H1 (cell line): ENCODE results near the gene ZFYVE1.

Experiments
- EP300 ChIP-seq, 2 experiments: IDR thresholded peaks; 1 replicate in 1 of 2; 2 replicates in 1 of 2; pipeline ENCODE4 v1.6.1; 2011 to 2012; ENCODE audit warnings: low read depth in 2 of 2, low read length in 2 of 2, mild to moderate bottlenecking in 2 of 2, borderline replicate concordance in 1 of 2, inconsistent platforms in 1 of 2, moderate library complexity in 1 of 2
- EZH2 ChIP-seq: fragments of 200-600 bp; sonication (generic); IDR thresholded peaks from 2 replicates; pipeline ENCODE4 v1.7.1; 2012; ENCODE audit warnings: low read depth, mild to moderate bottlenecking, moderate library complexity, low read length, inconsistent platforms; ENCODE audit not compliant: severe bottlenecking
- POLR2AphosphoS5 ChIP-seq: IDR thresholded peaks from 2 replicates; pipeline ENCODE4 v1.6.1; 2011; ENCODE audit warnings: low read depth, low read length
- RAD21 ChIP-seq, 2 experiments: IDR thresholded peaks in 1 of 2; conservative IDR thresholded peaks in 1 of 2; 2 replicates each; pipeline ENCODE4 v1.6.1; 2011; ENCODE audit warnings: low read depth in 2 of 2, low read length in 2 of 2, improper control_type of control experiment in 1 of 2, inconsistent platforms in 1 of 2, mild to moderate bottlenecking in 1 of 2, moderate library complexity in 1 of 2
- TF ChIP-seq, protein P1 (sequence below), 3 experiments: IDR thresholded peaks; 1 replicate in 2 of 3; 2 replicates in 1 of 3; pipeline versions ENCODE4 v1.5.1 to v1.6.1; 2011; ENCODE audit warnings: low read length in 3 of 3, mild to moderate bottlenecking in 3 of 3, inconsistent platforms in 2 of 3, low read depth in 1 of 3, moderate library complexity in 1 of 3; ENCODE audit not compliant: insufficient read depth in 1 of 3; ENCODE audit errors: control extremely low read depth in 1 of 3
- TF ChIP-seq, protein P2 (sequence below): IDR thresholded peaks from 2 replicates; pipeline ENCODE4 v1.6.1; 2011; ENCODE audit warnings: low read depth, mild to moderate bottlenecking, low read length; ENCODE audit not compliant: insufficient read depth

DNA sequence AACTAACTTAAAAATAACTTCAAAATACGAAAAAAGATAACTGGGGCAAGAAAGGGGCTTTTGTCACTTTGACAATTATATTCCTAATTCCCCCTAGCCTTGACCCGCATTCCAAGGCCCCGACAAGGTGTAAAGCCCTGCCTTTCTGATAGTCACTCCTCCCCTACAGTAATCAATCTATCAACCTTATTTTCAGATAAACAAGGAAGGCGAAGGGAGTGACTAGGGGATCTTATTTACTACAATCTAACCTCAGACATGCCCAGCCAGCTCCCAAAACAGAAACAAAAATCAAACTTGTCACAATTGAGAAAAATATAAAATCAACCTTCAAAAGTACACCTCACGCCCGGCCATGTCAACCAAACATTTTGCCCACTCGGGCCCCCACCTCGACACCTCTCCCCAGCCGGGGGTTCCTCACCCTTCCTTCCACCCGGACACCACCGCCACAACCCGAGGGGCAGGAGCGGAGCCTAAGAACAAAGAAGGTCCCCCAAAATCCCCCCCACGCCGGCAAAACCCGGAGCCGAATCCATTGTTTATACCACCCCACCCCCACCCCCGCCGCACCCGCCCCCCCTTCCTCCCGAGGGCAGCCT, 562 bp downstream of the ZFYVE1 start:
- no peak for TF ChIP-seq POLR2AphosphoS5
- no peak for TF ChIP-seq EZH2
- TF ChIP-seq, protein P1, sequence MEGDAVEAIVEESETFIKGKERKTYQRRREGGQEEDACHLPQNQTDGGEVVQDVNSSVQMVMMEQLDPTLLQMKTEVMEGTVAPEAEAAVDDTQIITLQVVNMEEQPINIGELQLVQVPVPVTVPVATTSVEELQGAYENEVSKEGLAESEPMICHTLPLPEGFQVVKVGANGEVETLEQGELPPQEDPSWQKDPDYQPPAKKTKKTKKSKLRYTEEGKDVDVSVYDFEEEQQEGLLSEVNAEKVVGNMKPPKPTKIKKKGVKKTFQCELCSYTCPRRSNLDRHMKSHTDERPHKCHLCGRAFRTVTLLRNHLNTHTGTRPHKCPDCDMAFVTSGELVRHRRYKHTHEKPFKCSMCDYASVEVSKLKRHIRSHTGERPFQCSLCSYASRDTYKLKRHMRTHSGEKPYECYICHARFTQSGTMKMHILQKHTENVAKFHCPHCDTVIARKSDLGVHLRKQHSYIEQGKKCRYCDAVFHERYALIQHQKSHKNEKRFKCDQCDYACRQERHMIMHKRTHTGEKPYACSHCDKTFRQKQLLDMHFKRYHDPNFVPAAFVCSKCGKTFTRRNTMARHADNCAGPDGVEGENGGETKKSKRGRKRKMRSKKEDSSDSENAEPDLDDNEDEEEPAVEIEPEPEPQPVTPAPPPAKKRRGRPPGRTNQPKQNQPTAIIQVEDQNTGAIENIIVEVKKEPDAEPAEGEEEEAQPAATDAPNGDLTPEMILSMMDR (IDR thresholded peaks at IDR 0.05; ENCODE audit: control extremely low read depth in 1 of 3, insufficient read depth in 1 of 3, low read depth in 1 of 3, low read length in 3 of 3) = no peak
- TF ChIP-seq, protein P2, sequence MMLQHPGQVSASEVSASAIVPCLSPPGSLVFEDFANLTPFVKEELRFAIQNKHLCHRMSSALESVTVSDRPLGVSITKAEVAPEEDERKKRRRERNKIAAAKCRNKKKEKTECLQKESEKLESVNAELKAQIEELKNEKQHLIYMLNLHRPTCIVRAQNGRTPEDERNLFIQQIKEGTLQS = no peak
- TF ChIP-seq EP300 (IDR thresholded peaks at IDR 0.05; ENCODE audit: borderline replicate concordance in 1 of 2, low read depth in 2 of 2, low read length in 2 of 2) = no peak
- TF ChIP-seq RAD21 (IDR thresholded peaks at IDR 0.05 in 1 of 2, conservative IDR thresholded peaks at IDR 0.05 in 1 of 2; ENCODE audit: low read depth in 2 of 2, low read length in 2 of 2) = no peak
